ENCODE measurements around the gene AP2S1.

Gene AP2S1

DNA sequence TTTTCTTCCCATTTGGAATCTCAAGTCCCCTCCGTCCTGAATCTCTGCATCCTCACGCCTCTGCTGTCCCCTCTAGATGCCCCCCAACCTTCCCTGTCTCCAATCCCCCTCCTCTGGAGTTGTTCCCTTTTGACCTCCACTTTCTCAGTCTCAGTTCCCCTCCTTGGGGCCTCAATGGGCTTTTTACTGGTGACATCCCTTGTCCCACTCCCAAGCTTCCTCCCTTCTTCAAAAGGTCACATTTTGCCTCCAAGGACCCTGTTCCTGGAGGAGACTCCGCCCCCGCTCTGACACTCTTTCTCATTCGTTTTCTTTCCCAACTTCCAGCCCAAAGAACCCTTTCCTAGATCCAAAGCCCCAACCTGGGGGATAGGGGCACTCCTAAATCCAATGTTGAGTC, 1.0 kb downstream of the AP2S1 start:
- Histone ChIP-seq H3K9me3 (ENCODE audit: control insufficient read depth, insufficient read depth, low read length) (no peaks in the 10 kb centered on the region), H3K4me1 (ENCODE audit: control insufficient read depth, low read length) (peaks cover 9% of the 10 kb centered on the region), H3F3A (ENCODE audit: control insufficient read depth, insufficient read depth) (no peaks in the 10 kb centered on the region), H3K4me3 (ENCODE audit: low read length) (peak overlapping the region; percentile 80), H3K27me3 (ENCODE audit: control insufficient read depth, low read length) (no peaks in the 10 kb centered on the region), H3K4me2 (ENCODE audit: low read length) (peak overlapping the region; percentile 73), H4K20me1 (ENCODE audit: control insufficient read depth, insufficient read depth, low read depth, low read length) (no peaks in the 10 kb centered on the region; the same call in 1 of the 2 replicates), H3K36me3 (ENCODE audit: control insufficient read depth, low read length) (peaks cover 6% of the 10 kb centered on the region; the same call in 1 of the 2 replicates), H3K9me2 (replicated peaks; ENCODE audit: control insufficient read depth, low read length) (no peaks in the 10 kb centered on the region), H3K79me2 (ENCODE audit: control insufficient read depth, low read length) (peaks cover 30% of the 10 kb centered on the region), H3K27ac (ENCODE audit: low read depth, low read length) (no peak overlapping the region)
- TF ChIP-seq EZH2phosphoT487 (IDR thresholded peaks at IDR 0.05; ENCODE audit: borderline replicate concordance, low read length), result no peak
- TF ChIP-seq, protein P1, sequence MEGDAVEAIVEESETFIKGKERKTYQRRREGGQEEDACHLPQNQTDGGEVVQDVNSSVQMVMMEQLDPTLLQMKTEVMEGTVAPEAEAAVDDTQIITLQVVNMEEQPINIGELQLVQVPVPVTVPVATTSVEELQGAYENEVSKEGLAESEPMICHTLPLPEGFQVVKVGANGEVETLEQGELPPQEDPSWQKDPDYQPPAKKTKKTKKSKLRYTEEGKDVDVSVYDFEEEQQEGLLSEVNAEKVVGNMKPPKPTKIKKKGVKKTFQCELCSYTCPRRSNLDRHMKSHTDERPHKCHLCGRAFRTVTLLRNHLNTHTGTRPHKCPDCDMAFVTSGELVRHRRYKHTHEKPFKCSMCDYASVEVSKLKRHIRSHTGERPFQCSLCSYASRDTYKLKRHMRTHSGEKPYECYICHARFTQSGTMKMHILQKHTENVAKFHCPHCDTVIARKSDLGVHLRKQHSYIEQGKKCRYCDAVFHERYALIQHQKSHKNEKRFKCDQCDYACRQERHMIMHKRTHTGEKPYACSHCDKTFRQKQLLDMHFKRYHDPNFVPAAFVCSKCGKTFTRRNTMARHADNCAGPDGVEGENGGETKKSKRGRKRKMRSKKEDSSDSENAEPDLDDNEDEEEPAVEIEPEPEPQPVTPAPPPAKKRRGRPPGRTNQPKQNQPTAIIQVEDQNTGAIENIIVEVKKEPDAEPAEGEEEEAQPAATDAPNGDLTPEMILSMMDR (IDR thresholded peaks at IDR 0.05; ENCODE audit: low read depth, low read length, poor library complexity, severe bottlenecking), result no peak

DNA sequence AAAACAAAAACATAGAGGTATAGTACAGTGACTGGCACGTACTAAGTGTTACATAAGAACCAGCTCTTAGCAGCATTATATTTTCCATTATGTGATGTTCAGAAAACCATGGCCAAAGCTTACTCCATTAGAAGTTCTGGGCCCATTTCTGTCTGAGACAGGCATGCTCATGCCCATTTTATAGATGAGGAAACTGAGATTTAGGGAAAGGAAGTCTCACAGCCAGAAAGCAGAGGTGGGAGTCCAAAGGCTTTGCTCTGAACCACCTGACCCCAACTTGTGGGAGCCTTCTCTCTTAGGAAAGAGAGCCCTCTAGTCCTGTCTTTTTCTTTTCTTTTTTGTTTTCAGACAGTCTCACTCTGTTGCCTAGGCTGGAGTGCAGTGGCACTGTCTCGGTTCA, 2.3 kb downstream of the AP2S1 start:
- no peaks in the 10 kb centered on the region for H3K27me3 ChIP-seq (ENCODE audit: control insufficient read depth, low read length)

DNA sequence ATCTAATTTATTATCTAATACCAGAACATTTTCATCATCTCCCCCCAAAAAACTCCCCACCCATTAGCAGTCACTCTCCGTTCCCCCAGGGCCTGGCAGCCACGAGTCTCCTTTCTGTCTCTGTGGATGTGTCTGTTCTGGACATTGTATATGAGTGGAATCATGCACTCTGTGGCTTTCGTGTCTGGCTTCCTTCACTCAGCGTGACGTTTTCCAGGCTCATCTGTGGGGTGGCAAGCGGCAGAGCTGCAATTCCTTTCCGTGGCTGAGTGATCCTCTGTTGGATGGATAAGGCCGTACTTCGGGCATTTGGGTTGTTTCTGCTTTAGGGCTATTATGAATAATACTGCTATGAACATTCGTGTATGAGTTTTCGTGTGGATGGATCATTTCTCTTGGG, 3.1 kb downstream of the AP2S1 start:
- TF ChIP-seq, protein P1 (IDR thresholded peaks at IDR 0.05; ENCODE audit: low read depth, low read length, poor library complexity, severe bottlenecking), result no peak
- no peak for TF ChIP-seq EZH2phosphoT487 (IDR thresholded peaks at IDR 0.05; ENCODE audit: borderline replicate concordance, low read length)
- no peak overlapping the region for H3K27ac ChIP-seq (ENCODE audit: low read depth, low read length)

More for the DNA sequence above, 2.3 kb downstream of the AP2S1 start:
- no peaks in the 10 kb centered on the region for H3K9me3 ChIP-seq (ENCODE audit: control insufficient read depth, insufficient read depth, low read length)
- no peak overlapping the region for H3K4me3 ChIP-seq (ENCODE audit: low read length)
- H3K4me2 ChIP-seq (ENCODE audit: low read length), result no peak overlapping the region
- H3F3A ChIP-seq (ENCODE audit: control insufficient read depth, insufficient read depth), result no peaks in the 10 kb centered on the region
- no peaks in the 10 kb centered on the region for H3K9me2 ChIP-seq (replicated peaks; ENCODE audit: control insufficient read depth, low read length)
- H3K4me1 ChIP-seq (ENCODE audit: control insufficient read depth, low read length), result peaks cover 9% of the 10 kb centered on the region
- H3K36me3 ChIP-seq (ENCODE audit: control insufficient read depth, low read length), result peaks cover 11% of the 10 kb centered on the region; the same call in 1 of the 2 replicates
- no peak overlapping the region for H3K27ac ChIP-seq (ENCODE audit: low read depth, low read length)
- peaks cover 30% of the 10 kb centered on the region for H3K79me2 ChIP-seq (ENCODE audit: control insufficient read depth, low read length)
- no peaks in the 10 kb centered on the region; the same call in 1 of the 2 replicates for H4K20me1 ChIP-seq (ENCODE audit: control insufficient read depth, insufficient read depth, low read depth, low read length)
- no peak for TF ChIP-seq EZH2phosphoT487 (IDR thresholded peaks at IDR 0.05; ENCODE audit: borderline replicate concordance, low read length)
- TF ChIP-seq, protein P1 (IDR thresholded peaks at IDR 0.05; ENCODE audit: low read depth, low read length, poor library complexity, severe bottlenecking), result no peak

More for the DNA sequence above, 3.1 kb downstream of the AP2S1 start:
- Histone ChIP-seq H3F3A (ENCODE audit: control insufficient read depth, insufficient read depth) (no peaks in the 10 kb centered on the region), H3K9me2 (replicated peaks; ENCODE audit: control insufficient read depth, low read length) (no peaks in the 10 kb centered on the region), H3K4me3 (ENCODE audit: low read length) (no peak overlapping the region), H3K4me2 (ENCODE audit: low read length) (no peak overlapping the region), H3K9me3 (ENCODE audit: control insufficient read depth, insufficient read depth, low read length) (no peaks in the 10 kb centered on the region), H3K36me3 (ENCODE audit: control insufficient read depth, low read length) (peaks cover 16% of the 10 kb centered on the region; the same call in 1 of the 2 replicates), H4K20me1 (ENCODE audit: control insufficient read depth, insufficient read depth, low read depth, low read length) (no peaks in the 10 kb centered on the region; the same call in 1 of the 2 replicates), H3K27me3 (ENCODE audit: control insufficient read depth, low read length) (no peaks in the 10 kb centered on the region), H3K4me1 (ENCODE audit: control insufficient read depth, low read length) (peaks cover 9% of the 10 kb centered on the region), H3K79me2 (ENCODE audit: control insufficient read depth, low read length) (peaks cover 30% of the 10 kb centered on the region)

All from DOHH2 (cell line).